DMS 273 treated with DMSO at 0.1 percent for 48 hours (cell line): Measurements from ENCODE around the gene FGF10.

Source experiments
- DNase-seq: peaks from one replicate; lab custom pipeline; 2025; lab: John Stamatoyannopoulos, UW

FGF10 gene

DNA sequence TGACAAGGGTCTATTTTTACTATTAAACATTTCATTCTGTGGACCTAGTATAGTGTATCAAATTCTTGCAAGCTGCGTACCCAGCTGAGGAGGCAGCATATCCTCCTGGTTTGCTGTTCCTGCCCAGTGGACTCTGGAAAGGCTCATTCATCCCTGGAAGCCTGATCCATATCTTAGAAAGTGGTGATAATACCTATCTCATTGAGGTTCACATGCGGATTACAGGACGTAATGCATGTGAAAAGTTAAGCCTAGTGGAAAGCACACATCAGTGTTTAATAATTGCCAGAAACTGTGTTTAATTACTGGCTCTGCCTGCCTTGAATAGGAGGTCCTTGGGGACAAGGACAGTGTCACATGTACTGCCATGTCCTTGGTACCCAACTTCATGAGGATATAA is 132.0 kb downstream of the FGF10 start:
- no peak for DNase-seq
